CD4-positive, alpha-beta T cell treated with Interleukin-10 for 1 hour (primary cell): ENCODE measurements around the gene SIT1.

ENCODE experiments used
- DNase-seq: peaks from one replicate; pipeline ENCODE4 v3.0.0-alpha.2; 2020

Gene SIT1

GRCh38 chr9:35604578-35605350 is 46.0 kb downstream of the SIT1 start, which contains the start of gene TESK1:
TSS of gene TESK1 (plus strand) at chr9:35605262. CDS start at chr9:35605620, 358 bp downstream.
- DNase-seq, result peak; percentile 86

GRCh38 chr9:35603986-35604577 is 46.6 kb downstream of the SIT1 start:
- DNase-seq, result peak; percentile 100

GRCh38 chr9:35603506-35603985 is 47.2 kb downstream of the SIT1 start:
- DNase-seq, result no peak

- DNase-seq, result no peak
These were observed 50.7 kb downstream of the SIT1 start for GRCh38 chr9:35599763-35600604.
